ENCODE results near the gene CD7.

GRCh38 chr17:82299452-82299851 is 18.0 kb downstream of the CD7 start:
- no peak for TF ChIP-seq CTCF (IDR thresholded peaks at IDR 0.05)
- no peak for TF ChIP-seq EZH2 (IDR thresholded peaks at IDR 0.05; ENCODE audit: borderline replicate concordance, insufficient read depth, low read depth, low read length, poor library complexity, severe bottlenecking)
